Thymus (tissue), 11 donors: ENCODE data around the gene PRDM16. TPM values are rescaled to one million over a fixed set of nuclear protein-coding genes. Genes with fewer than 3 reads are reported as not detected.

ENCODE experiments used
- DNase-seq, 9 donors: peaks; one replicate each; pipeline ENCODE4 v3.0.0-alpha.2; 2013; ENCODE audit warnings: low spot score in 9 of 9, low read depth in 6 of 9, missing footprints in 1 of 9
- H3K27ac ChIP-seq, 2 donors: one replicate each; pipeline ENCODE4 v1.5.1; 2013; ENCODE audit warnings: control low read depth in 1 of 2, low read depth in 1 of 2, low read length in 1 of 2, mild to moderate bottlenecking in 1 of 2, moderate library complexity in 1 of 2
- H3K27me3 ChIP-seq, 2 donors: one replicate each; pipeline ENCODE4 v1.5.1; 2013; ENCODE audit warnings: low read length in 1 of 2; ENCODE audit not compliant: control insufficient read depth in 2 of 2, insufficient read depth in 1 of 2
- H3K36me3 ChIP-seq, 2 donors: one replicate each; pipeline ENCODE4 v1.5.1; 2013; ENCODE audit warnings: low read length in 1 of 2, mild to moderate bottlenecking in 1 of 2, moderate library complexity in 1 of 2; ENCODE audit not compliant: control insufficient read depth in 2 of 2, insufficient read depth in 2 of 2
- H3K4me1 ChIP-seq, 2 donors: one replicate each; pipeline ENCODE4 v1.5.1; 2013; ENCODE audit warnings: low read length in 2 of 2; ENCODE audit not compliant: control insufficient read depth in 2 of 2, insufficient read depth in 2 of 2
- H3K4me3 ChIP-seq, 2 donors: one replicate each; pipeline ENCODE4 v1.5.1; 2013; ENCODE audit warnings: low read length in 2 of 2, control low read depth in 1 of 2, mild to moderate bottlenecking in 1 of 2
- H3K9me3 ChIP-seq, 2 donors: one replicate each; pipeline ENCODE4 v1.5.1; 2013; ENCODE audit warnings: low read length in 1 of 2, mild to moderate bottlenecking in 1 of 2; ENCODE audit not compliant: control insufficient read depth in 2 of 2, insufficient read depth in 1 of 2
- WGBS: extraction: QIAGEN DNeasy Blood & Tissue Kit; methylation state at CpG from one replicate; pipeline ENCODE4 v1.1.7; 2013; 5-methylcytosine and 5-hydroxymethylcytosine counted together
- polyA plus RNA-seq: library from polyadenylated mRNA; stranded (reverse); fragments of 200-250 nt; gene quantifications from one replicate; pipeline ENCODE4 v1.2.3, GENCODE V29; 2013
- total RNA-seq: library from RNA; stranded (reverse); fragments of 120-200 nt; gene quantifications from one replicate; pipeline ENCODE4 v1.2.4, GENCODE V29; 2013
- donor health status: healthy.

PRDM16 gene
- total and polyA plus RNA-seq, 2 donors, result 0.09 to 0.55 TPM

DNA sequence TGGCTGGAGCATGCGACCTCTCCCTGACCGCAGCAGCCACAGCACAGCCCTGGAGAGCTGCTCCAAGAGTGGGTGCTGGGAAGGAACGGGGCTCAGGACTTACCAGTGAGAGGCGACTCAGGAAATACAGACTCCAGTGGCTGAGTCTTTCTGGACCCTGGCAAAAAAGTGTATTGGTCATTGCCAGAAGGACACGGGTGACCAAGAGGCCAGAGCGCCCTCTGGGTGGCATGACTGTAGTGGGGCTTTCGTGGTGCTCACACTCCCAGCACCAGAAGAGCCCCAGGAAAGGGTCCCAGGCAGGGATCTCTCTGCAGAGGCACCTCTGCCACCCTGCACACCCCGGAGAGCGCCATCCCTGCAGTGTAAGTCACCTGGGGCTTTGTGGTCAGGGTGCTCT is 8.9 kb upstream of the PRDM16 start:
- Histone ChIP-seq H3K9me3 (no peaks in the 10 kb centered on the region), H3K4me1 (no peaks in the 10 kb centered on the region), H3K27me3 (peaks cover 4 to 68% of the 10 kb centered on the region in 2 donors), H3K36me3 (no peaks in the 10 kb centered on the region), H3K27ac (no peak overlapping the region), H3K4me3 (no peak overlapping the region)
- no peak for DNase-seq
- 91% methylated on average over 9 of the region's 9 CpGs for WGBS

DNA sequence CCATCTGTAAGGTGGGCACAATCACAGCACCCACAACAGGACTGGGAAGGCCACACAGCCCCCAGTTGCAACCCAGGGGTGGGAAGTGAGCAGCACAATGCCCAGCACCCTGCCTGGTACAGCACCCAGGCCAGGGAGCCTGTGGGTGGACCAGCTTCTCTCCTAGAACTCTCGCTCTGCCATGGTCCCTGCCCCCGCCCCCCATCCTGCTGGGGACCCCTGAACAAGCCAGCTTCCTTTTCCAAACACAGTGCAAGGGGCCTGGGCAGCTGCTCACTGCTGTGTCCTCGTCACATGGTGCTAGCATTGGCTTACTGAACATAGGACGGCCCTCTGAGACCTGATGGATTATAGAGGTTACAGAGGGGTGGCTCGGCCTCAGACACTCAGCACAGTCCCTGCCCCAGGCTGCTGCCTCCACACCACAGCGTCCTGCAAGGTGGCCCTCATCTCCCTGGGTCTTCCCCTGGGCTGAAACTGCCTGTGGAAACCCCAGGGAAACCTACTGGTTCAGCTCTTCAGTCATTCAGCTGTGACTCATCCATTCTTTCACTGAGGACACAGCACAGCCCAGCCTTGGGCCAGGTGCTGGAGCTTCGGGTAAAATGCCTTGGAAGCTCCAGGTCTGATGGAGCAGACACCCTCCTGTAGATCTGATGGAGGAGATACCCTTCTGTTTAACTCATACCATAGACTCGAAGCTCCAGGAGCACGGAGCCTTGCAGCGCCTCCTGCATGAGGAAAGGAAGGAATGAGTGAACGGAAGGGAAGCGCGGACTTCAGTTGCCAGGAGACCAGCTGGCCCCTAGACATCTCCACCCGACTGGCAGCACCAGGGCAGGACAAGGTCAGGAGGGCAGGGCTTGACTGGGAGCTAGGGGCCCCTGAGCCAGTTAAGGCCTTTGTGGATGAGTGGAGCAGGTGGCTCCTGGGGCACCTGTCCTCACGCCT is 8.1 kb upstream of the PRDM16 start:
- Histone ChIP-seq H3K36me3 (no peaks in the 10 kb centered on the region), H3K9me3 (no peaks in the 10 kb centered on the region), H3K4me3 (no peak overlapping the region), H3K4me1 (no peaks in the 10 kb centered on the region), H3K27me3 (peaks cover 4 to 76% of the 10 kb centered on the region in 2 donors), H3K27ac (no peak overlapping the region)
- no peak for DNase-seq
- WGBS, result 92% methylated on average over 15 of the region's 15 CpGs

DNA sequence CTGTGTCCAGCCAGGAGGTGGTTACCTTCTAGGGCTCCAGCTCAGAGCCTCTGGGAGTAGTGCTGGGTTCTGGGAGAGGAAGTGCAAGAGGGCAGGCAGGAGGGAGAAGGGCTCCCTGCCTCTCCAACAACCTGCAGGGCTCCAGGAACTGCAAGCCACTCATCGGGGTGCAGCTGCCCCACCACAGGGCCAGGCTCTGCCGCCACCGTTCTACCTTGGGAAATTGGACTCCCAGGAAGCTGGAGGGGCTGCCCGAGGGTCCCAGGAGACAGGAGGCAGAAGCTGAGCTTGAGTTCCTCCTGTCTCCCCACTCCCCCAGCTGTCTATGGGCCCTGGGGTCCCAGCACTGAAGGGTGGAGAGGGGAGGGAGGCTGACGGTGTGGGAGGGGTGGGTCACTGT is 7.4 kb upstream of the PRDM16 start:
- Histone ChIP-seq H3K4me1 (no peaks in the 10 kb centered on the region), H3K9me3 (no peaks in the 10 kb centered on the region), H3K4me3 (no peak overlapping the region), H3K27ac (no peak overlapping the region), H3K27me3 (peaks cover 11 to 81% of the 10 kb centered on the region in 2 donors), H3K36me3 (no peaks in the 10 kb centered on the region)
- WGBS, result 82% methylated on average over 5 of the region's 5 CpGs
- no peak for DNase-seq

DNA sequence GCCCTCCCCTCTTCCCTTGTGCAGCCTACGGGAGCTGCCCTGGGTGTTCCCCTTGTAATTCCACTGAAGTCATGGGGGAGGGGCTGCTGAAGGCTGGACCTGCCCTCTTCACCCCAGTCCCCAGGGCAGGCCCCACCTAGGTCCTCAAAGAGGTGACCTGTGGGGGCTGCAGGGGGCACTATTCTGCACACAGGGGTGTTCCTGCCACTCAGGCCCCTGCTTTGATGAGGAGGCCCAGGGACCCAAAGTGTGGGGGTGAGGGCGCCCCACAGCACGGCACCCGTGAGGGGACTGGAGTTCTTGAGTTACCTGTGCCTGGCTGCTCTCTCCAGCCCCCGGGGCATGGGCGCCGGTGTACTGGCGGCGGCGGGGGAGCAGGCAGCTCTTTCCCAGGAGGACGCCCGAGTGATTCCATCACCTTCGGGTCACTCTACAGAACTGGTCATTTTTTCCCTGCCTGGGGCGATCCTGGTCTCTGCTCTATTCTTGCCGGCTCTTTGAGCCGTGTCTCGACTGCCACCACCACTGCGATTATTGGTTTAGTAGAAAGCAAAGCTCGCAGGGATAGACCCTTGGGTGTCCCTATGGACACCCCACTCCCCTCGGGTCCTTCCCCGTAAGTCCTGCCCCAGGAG is 6.9 kb upstream of the PRDM16 start:
- H3K9me3 ChIP-seq, result no peaks in the 10 kb centered on the region
- H3K36me3 ChIP-seq, result no peaks in the 10 kb centered on the region
- DNase-seq, result no peak
- no peaks in the 10 kb centered on the region for H3K4me1 ChIP-seq
- no peak overlapping the region for H3K27ac ChIP-seq
- WGBS, result 91% methylated on average over 21 of the region's 21 CpGs
- H3K27me3 ChIP-seq, result peaks cover 16 to 82% of the 10 kb centered on the region in 2 donors
- no peak overlapping the region for H3K4me3 ChIP-seq

DNA sequence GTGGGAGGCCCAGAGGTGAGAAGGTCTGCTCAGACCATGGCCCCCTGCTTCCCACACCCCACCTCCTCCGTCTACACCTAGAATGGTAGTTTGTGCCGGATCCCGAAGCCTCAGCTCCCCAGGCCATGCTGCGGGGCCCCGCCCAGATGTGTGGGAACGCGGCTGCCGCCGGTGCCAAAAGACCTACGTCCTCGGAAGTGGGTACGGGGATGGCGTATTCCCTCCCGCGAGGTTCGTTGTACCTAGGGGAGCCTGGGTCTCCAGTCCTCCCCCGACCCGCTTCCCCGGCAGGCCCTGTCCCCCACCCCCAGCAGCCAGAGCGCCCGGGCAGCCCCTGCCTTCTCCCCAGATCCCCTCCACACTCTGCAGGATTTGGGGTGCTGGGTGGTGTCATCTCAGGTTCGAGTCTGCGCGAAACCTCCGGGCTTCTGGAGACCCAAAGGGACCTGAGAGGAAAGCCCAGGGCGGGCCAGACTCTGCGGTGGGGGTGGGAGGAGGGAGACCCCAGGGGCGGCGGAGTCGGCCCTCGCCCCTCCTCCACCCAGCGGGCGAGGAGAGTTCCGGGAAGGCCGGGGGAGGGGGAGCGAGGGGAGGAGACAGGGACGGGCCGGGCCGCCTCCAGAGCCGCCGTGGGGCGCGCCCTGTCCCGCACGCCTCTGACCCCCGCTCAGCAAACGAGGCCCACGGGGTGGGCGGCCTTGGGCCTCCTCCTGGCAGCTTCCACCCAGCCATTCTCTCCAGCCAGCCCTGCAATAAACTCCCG is 6.2 kb upstream of the PRDM16 start:
- H3K9me3 ChIP-seq, result peaks cover 0 to 2% of the 10 kb centered on the region in 2 donors
- peaks cover 23 to 87% of the 10 kb centered on the region in 2 donors for H3K27me3 ChIP-seq
- no peak overlapping the region for H3K4me3 ChIP-seq
- no peak overlapping the region for H3K27ac ChIP-seq
- no peaks in the 10 kb centered on the region for H3K36me3 ChIP-seq
- WGBS, result 94% methylated on average over 50 of the region's 50 CpGs
- H3K4me1 ChIP-seq, result no peaks in the 10 kb centered on the region
- DNase-seq, result no peak

DNA sequence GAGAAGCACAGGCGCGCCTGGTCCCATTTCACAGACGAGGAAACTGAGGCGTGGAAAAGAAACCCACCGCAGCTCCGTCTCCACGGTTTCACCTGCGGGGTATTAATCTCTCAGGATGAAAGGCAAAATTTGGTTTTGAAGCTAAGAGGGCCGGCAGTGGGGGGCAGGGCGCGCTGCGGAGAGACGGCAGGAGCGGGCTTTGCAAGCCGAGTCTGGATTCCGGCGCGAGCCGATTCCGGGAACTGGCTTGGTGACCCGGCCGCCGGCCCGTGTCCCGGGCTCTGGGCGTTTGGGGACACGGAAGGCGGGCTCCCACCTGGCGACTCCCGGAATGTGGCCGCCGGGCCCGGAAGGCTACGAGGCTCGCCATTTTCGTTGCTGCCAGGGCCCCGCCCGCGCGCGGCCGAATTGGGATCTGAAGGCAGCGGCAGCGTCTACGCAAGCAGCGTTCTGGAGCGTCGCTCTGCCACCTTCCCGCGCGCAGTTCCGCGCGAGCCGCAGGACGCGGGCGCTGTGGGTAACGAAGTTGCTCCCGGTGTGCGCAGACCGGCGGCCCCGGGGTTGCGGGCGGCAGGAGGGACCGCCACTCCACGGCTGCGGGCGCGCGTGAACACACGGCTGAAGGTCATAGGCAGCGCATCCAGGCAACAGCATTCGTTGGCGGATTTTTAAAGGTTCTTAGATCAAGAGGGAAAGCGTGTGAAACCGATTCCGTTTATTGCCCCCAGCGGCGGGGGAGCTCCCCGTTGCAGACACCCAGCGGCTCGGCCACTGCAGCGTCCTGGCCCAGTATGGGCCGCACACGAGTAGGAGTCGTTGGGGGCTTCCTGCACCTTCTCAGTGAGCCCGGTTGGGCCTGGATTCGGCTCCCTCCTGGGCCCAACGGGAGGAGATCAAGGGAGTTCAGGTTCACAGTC is 5.4 kb upstream of the PRDM16 start:
- Histone ChIP-seq H3K4me3 (no peak overlapping the region), H3K9me3 (peaks cover 0 to 2% of the 10 kb centered on the region in 2 donors), H3K36me3 (no peaks in the 10 kb centered on the region), H3K27me3 (peaks cover 32 to 86% of the 10 kb centered on the region in 2 donors), H3K27ac (no peak overlapping the region), H3K4me1 (no peaks in the 10 kb centered on the region)
- no peak for DNase-seq
- 93% methylated on average over 91 of the region's 91 CpGs for WGBS

DNA sequence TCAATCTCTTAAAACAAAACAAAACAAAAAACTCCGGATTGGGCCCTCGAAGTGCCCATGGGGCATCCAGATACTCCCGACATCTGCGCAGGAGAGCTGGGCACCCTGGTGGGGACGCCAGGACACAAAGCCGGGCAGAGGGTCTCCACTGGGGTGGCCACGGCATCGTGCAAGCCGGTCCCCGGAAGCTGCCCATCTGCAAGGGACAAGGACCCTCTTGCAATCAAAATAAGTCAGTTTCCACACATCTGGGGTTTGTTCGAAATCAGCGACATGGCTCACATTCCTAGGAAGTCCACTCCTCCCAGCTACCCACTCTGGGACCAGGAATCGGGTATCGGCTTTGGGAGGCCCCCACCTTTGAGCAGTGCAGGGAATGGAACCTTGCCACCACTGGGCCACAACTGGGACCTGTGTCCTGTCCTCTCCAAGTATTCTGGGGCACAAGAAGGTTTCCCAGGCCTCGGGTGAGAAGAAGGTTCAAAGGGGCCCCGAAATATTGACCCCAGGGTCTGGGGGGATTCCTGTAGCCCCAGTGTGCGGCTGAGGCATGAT is 4.6 kb upstream of the PRDM16 start:
- Histone ChIP-seq H3K27ac (no peak overlapping the region), H3K36me3 (no peaks in the 10 kb centered on the region), H3K4me1 (no peaks in the 10 kb centered on the region), H3K27me3 (peaks cover 37 to 90% of the 10 kb centered on the region in 2 donors), H3K4me3 (no peak overlapping the region), H3K9me3 (peaks cover 0 to 2% of the 10 kb centered on the region in 2 donors)
- 94% methylated on average over 17 of the region's 17 CpGs for WGBS
- DNase-seq, result no peak

DNA sequence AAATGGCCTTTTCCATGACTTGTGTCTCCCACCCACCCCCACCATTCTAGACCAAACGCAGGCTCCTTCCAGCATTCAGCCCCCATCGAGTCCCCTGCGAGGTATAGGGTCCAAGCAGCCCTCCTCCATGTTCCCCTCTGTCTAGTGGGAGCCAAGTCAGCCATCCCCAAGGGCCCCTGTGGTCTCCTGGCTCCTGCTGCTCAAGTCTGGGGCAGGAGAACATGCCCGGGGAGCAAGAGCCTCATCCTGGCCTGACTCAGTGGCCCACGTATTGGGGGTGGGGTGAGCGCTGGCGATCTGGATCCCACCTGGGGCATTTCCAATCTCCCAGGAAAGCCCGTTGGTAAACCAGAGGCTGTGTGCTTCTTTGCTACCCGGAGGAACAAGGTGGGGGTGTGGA is 4.1 kb upstream of the PRDM16 start:
- 90% methylated on average over 9 of the region's 9 CpGs for WGBS
- no peak for DNase-seq
- H3K27ac ChIP-seq, result no peak overlapping the region
- H3K4me3 ChIP-seq, result no peak overlapping the region
- peaks cover 43 to 94% of the 10 kb centered on the region in 2 donors for H3K27me3 ChIP-seq
- peaks cover 0 to 2% of the 10 kb centered on the region in 2 donors for H3K9me3 ChIP-seq
- H3K36me3 ChIP-seq, result no peaks in the 10 kb centered on the region
- peaks cover 0 to 2% of the 10 kb centered on the region in 2 donors for H3K4me1 ChIP-seq
